K562 (cell line): ENCODE results near the gene NTN3. TPM values are rescaled to one million over a fixed set of nuclear protein-coding genes. Genes with fewer than 3 reads are reported as not detected.

Experiments
- CHD2 ChIP-seq: IDR thresholded peaks from 2 replicates; pipeline ENCODE4 v1.6.1; 2011; ENCODE audit warnings: low read depth, low read length
- ETS1 ChIP-seq: conservative IDR thresholded peaks from 2 replicates; pipeline ENCODE4 v1.6.1; 2011; ENCODE audit warnings: low read depth, mild to moderate bottlenecking, low read length; ENCODE audit not compliant: control insufficient read depth
- ETV1 ChIP-seq: fragments of 450-650 bp; conservative IDR thresholded peaks from 2 replicates; pipeline ENCODE4 v1.6.1; 2016; ENCODE audit warnings: missing genetic modification characterization, control low read depth, low read depth, missing compliant biosample characterization
- HDAC1 ChIP-seq, 2 experiments: fragments of 450-650 bp; IDR thresholded peaks; 2 replicates each; pipeline ENCODE4 v1.6.1; 2016 to 2017; ENCODE audit warnings: inconsistent platforms in 1 of 2, mild to moderate bottlenecking in 1 of 2, moderate library complexity in 1 of 2
- LEF1 ChIP-seq: fragments of 450-650 bp; IDR thresholded peaks from 2 replicates; pipeline ENCODE4 v1.6.1; 2016; ENCODE audit warnings: mild to moderate bottlenecking
- MYC ChIP-seq, 2 experiments: fragments of 250-450 bp in 1 of 2; sonication (Bioruptor Pico) in 1 of 2; IDR thresholded peaks; 2 replicates each; pipeline versions ENCODE4 v1.5.1 to v1.6.1; 2012 to 2021; ENCODE audit warnings: low read depth in 2 of 2, borderline replicate concordance in 1 of 2, improper control_type of control experiment in 1 of 2, low read length in 1 of 2, mild to moderate bottlenecking in 1 of 2, moderate library complexity in 1 of 2
- RERE ChIP-seq: sonication (generic); formaldehyde crosslinking; IDR thresholded peaks from 2 replicates; pipeline ENCODE4 v1.8.0; 2023; ENCODE audit warnings: missing genetic modification reagents, mild to moderate bottlenecking, borderline replicate concordance
- SIN3A ChIP-seq, 2 experiments: fragments of 150-350 bp in 1 of 2; IDR thresholded peaks; 2 replicates each; pipeline ENCODE4 v1.6.1; 2011 to 2016; ENCODE audit warnings: borderline replicate concordance in 2 of 2, low read depth in 2 of 2, low read length in 2 of 2, mild to moderate bottlenecking in 2 of 2, moderate library complexity in 2 of 2; ENCODE audit not compliant: control insufficient read depth in 1 of 2
- TFAP4 ChIP-seq: sonication (generic); formaldehyde crosslinking; IDR thresholded peaks from 2 replicates; pipeline ENCODE4 v1.8.0; 2022; ENCODE audit warnings: missing genetic modification reagents, mild to moderate bottlenecking, moderate library complexity, borderline replicate concordance
- TOE1 ChIP-seq, 2 experiments: fragments of 450-650 bp in 1 of 2; sonication (generic) in 1 of 2; formaldehyde crosslinking in 1 of 2; IDR thresholded peaks; 2 replicates each; pipeline versions ENCODE4 v1.7.1 to v1.8.0; 2016 to 2022; ENCODE audit warnings: borderline replicate concordance in 2 of 2, mild to moderate bottlenecking in 2 of 2, antibody characterized with exemption in 1 of 2, inconsistent platforms in 1 of 2, low read depth in 1 of 2, missing genetic modification reagents in 1 of 2, moderate library complexity in 1 of 2
- USF1 ChIP-seq: sonication (generic); formaldehyde crosslinking; IDR thresholded peaks from 2 replicates; pipeline ENCODE4 v1.9.0; 2022; ENCODE audit warnings: mild to moderate bottlenecking, missing genetic modification reagents
- polyA plus RNA-seq, 8 experiments: library from polyadenylated mRNA; depleted of rRNA in 4 of 8; stranded (reverse) in 5 of 8; unstranded in 3 of 8; fragments of >200 nt; fragmentation: Nextera tagmentation in 2 of 8; fragmentation: Illumina TruSeq in 1 of 8; extraction: Ambion mirVana in 2 of 8; extraction: Trizol in 1 of 8; gene quantifications; 2 replicates each; pipeline versions ENCODE4 v1.2.1 to v1.2.3, GENCODE V29; 2011 to 2014; ENCODE audit warnings: inconsistent platforms in 1 of 8, missing spikeins in 1 of 8
- total RNA-seq, 7 experiments: library from RNA; depleted of rRNA in 6 of 7; stranded (reverse); fragments of >200 nt in 6 of 7; fragmentation: Illumina TruSeq in 2 of 7; extraction: Trizol in 2 of 7; gene quantifications; 2 replicates each; pipeline versions ENCODE4 v1.2.1 to v1.2.3, GENCODE V29; 2011 to 2021; ENCODE audit warnings: low replicate concordance in 1 of 7
- TF ChIP-seq, protein P1 (sequence below), 2 experiments: fragments of 450-650 bp; conservative IDR thresholded peaks; 2 replicates each; pipeline ENCODE4 v1.6.1; 2017; ENCODE audit warnings: mild to moderate bottlenecking in 2 of 2, moderate library complexity in 2 of 2

The NTN3 gene
- total and polyA plus RNA-seq, 9 of the 15 experiments (the other 6 are each of a cell fraction or from before 2014, with no cell fraction given): not detected

GRCh38 chr16:2520784-2521531, 49.9 kb downstream of the NTN3 start (continued):
- TF ChIP-seq SIN3A (IDR thresholded peaks at IDR 0.05; ENCODE audit: borderline replicate concordance in 2 of 2, control insufficient read depth in 1 of 2, low read depth in 2 of 2, low read length in 2 of 2): peak in 1 of 2 experiments; percentile 74; a peak in 1 of 4 replicates
- TF ChIP-seq USF1 (CRISPR knock-in tag): peak; percentile 56
- peak; percentile 45; the same call in 1 of the 2 replicates for TF ChIP-seq MYC (IDR thresholded peaks at IDR 0.05; ENCODE audit: low read depth, low read length)
- peak; percentile 54; the same call in 1 of the 2 replicates for TF ChIP-seq MYC (CRISPR knock-in tag; IDR thresholded peaks at IDR 0.05; ENCODE audit: borderline replicate concordance, low read depth)
- TF ChIP-seq, protein P1, sequence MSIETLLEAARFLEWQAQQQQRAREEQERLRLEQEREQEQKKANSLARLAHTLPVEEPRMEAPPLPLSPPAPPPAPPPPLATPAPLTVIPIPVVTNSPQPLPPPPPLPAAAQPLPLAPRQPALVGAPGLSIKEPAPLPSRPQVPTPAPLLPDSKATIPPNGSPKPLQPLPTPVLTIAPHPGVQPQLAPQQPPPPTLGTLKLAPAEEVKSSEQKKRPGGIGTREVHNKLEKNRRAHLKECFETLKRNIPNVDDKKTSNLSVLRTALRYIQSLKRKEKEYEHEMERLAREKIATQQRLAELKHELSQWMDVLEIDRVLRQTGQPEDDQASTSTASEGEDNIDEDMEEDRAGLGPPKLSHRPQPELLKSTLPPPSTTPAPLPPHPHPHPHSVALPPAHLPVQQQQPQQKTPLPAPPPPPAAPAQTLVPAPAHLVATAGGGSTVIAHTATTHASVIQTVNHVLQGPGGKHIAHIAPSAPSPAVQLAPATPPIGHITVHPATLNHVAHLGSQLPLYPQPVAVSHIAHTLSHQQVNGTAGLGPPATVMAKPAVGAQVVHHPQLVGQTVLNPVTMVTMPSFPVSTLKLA (conservative IDR thresholded peaks at IDR 0.05): peak in 1 of 2 experiments; percentile 65; a peak in 3 of 4 replicates
- TF ChIP-seq RERE: 0 out of 2 replicates have a peak, but pooled peaks have one; percentile 29
- peak; percentile 31 for TF ChIP-seq ETV1 (tag)
- no peak for TF ChIP-seq TOE1 (IDR thresholded peaks at IDR 0.05; ENCODE audit: borderline replicate concordance)
- TF ChIP-seq TOE1 (CRISPR knock-in tag; IDR thresholded peaks at IDR 0.05; ENCODE audit: borderline replicate concordance, low read depth): no peak
- TF ChIP-seq HDAC1 (IDR thresholded peaks at IDR 0.05): peak in 1 of 2 experiments; percentile 67; a peak in 2 of 4 replicates
- no peak for TF ChIP-seq ETS1
- peak; percentile 77; the same call in 1 of the 2 replicates for TF ChIP-seq TFAP4 (CRISPR knock-in tag)
- TF ChIP-seq CHD2: 0 out of 2 replicates have a peak, but pooled peaks have one; percentile 7
- 0 out of 2 replicates have a peak, but pooled peaks have one; percentile 33 for TF ChIP-seq LEF1
